H1 (cell line): Measurements from ENCODE around the gene BABAM1. TPM values are rescaled to one million over a fixed set of nuclear protein-coding genes. Genes with fewer than 3 reads are reported as not detected.

Experiments used
- E2F6 ChIP-seq: IDR thresholded peaks from 2 replicates; pipeline ENCODE4 v1.6.1; 2012; ENCODE audit warnings: inconsistent platforms
- HDAC2 ChIP-seq, 2 experiments: fragments of 300-600 bp in 1 of 2; sonication (generic) in 1 of 2; IDR thresholded peaks; 2 replicates each; pipeline ENCODE4 v1.6.1; 2011 to 2012; ENCODE audit warnings: low read depth in 2 of 2, low read length in 2 of 2, mild to moderate bottlenecking in 2 of 2, moderate library complexity in 2 of 2, borderline replicate concordance in 1 of 2, inconsistent platforms in 1 of 2
- KDM5A ChIP-seq: fragments of 200-600 bp; IDR thresholded peaks from 2 replicates; pipeline ENCODE4 v1.7.1; 2012; ENCODE audit warnings: mild to moderate bottlenecking, low read length, inconsistent platforms, mixed read lengths
- POU5F1 ChIP-seq: IDR thresholded peaks from 2 replicates; pipeline ENCODE4 v1.6.1; 2011; ENCODE audit warnings: low read depth, mild to moderate bottlenecking, low read length, moderate library complexity
- RAD21 ChIP-seq, 2 experiments: IDR thresholded peaks in 1 of 2; conservative IDR thresholded peaks in 1 of 2; 2 replicates each; pipeline ENCODE4 v1.6.1; 2011; ENCODE audit warnings: low read depth in 2 of 2, low read length in 2 of 2, improper control_type of control experiment in 1 of 2, inconsistent platforms in 1 of 2, mild to moderate bottlenecking in 1 of 2, moderate library complexity in 1 of 2
- RFX5 ChIP-seq: IDR thresholded peaks from 2 replicates; pipeline ENCODE4 v1.6.1; 2011; ENCODE audit warnings: low read depth, low read length, improper control_type of control experiment, borderline replicate concordance
- SP1 ChIP-seq: IDR thresholded peaks from 2 replicates; pipeline ENCODE4 v1.6.1; 2011; ENCODE audit warnings: low read depth, low read length
- TAF7 ChIP-seq: optimal IDR thresholded peaks from 2 replicates; pipeline ENCODE3; 2011; ENCODE audit warnings: low read depth, mild to moderate bottlenecking, inconsistent platforms, low read length, moderate library complexity, borderline replicate concordance
- ZNF274 ChIP-seq: IDR thresholded peaks from 2 replicates; pipeline ENCODE4 v1.7.0; 2012; ENCODE audit warnings: low read length, borderline replicate concordance; ENCODE audit errors: extremely low read depth
- polyA plus RNA-seq, 7 experiments: library from polyadenylated mRNA; depleted of rRNA in 3 of 7; stranded (reverse) in 5 of 7; unstranded in 2 of 7; fragments of >200 nt in 5 of 7; fragments of 200-250 nt in 2 of 7; gene quantifications; 1 replicate in 5 of 7; 2 replicates in 1 of 7; 4 replicates in 1 of 7; pipeline versions ENCODE4 v1.2.1 to v1.2.3, GENCODE V29; 2011 to 2013; ENCODE audit warnings: missing spikeins in 2 of 7, mixed read lengths in 2 of 7
- total RNA-seq: library from RNA; stranded (reverse); fragmentation: NEBNext Ultra II Directional; extraction: Animal tissue kit (Norgen Biotek cat#: 25700); gene quantifications from 2 replicates; pipeline ENCODE4 v1.2.1, GENCODE V29; 2021
- TF ChIP-seq, protein P1 (sequence below): fragments of 300-600 bp; sonication (generic); IDR thresholded peaks from 2 replicates; pipeline ENCODE4 v1.7.1; 2012; ENCODE audit warnings: low read length, moderate library complexity, mild to moderate bottlenecking, inconsistent platforms; ENCODE audit not compliant: insufficient replicate concordance

Gene BABAM1
- total and polyA plus RNA-seq, 2 of the 8 experiments (the other 6 are each of a cell fraction or from before 2014, with no cell fraction given) = 127 to 133 TPM

DNA sequence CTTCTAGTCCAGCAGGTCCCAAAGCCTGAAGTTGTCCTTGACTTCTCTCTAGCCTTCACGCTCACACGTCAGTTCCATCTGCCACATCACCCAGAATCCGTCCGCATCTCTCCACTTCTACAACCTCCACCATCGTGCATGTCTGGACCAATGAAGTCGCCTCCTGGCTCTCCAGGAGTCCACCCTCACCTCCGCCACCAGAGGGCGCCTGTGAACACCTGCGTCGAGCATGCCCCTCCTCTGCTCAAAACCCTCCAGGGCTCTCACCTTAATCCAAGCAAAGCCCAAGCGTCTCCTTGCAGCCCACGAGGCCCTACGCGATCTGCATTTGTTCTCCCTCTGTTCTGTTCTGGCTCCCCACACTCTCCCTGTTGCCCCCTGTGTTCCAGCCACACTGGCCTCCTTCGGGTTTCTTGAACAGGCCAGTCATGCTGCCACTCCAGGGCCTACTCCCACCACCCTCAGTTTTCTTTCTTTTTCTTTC is 6.4 kb upstream of the BABAM1 start (continued):
- TF ChIP-seq, protein P1, sequence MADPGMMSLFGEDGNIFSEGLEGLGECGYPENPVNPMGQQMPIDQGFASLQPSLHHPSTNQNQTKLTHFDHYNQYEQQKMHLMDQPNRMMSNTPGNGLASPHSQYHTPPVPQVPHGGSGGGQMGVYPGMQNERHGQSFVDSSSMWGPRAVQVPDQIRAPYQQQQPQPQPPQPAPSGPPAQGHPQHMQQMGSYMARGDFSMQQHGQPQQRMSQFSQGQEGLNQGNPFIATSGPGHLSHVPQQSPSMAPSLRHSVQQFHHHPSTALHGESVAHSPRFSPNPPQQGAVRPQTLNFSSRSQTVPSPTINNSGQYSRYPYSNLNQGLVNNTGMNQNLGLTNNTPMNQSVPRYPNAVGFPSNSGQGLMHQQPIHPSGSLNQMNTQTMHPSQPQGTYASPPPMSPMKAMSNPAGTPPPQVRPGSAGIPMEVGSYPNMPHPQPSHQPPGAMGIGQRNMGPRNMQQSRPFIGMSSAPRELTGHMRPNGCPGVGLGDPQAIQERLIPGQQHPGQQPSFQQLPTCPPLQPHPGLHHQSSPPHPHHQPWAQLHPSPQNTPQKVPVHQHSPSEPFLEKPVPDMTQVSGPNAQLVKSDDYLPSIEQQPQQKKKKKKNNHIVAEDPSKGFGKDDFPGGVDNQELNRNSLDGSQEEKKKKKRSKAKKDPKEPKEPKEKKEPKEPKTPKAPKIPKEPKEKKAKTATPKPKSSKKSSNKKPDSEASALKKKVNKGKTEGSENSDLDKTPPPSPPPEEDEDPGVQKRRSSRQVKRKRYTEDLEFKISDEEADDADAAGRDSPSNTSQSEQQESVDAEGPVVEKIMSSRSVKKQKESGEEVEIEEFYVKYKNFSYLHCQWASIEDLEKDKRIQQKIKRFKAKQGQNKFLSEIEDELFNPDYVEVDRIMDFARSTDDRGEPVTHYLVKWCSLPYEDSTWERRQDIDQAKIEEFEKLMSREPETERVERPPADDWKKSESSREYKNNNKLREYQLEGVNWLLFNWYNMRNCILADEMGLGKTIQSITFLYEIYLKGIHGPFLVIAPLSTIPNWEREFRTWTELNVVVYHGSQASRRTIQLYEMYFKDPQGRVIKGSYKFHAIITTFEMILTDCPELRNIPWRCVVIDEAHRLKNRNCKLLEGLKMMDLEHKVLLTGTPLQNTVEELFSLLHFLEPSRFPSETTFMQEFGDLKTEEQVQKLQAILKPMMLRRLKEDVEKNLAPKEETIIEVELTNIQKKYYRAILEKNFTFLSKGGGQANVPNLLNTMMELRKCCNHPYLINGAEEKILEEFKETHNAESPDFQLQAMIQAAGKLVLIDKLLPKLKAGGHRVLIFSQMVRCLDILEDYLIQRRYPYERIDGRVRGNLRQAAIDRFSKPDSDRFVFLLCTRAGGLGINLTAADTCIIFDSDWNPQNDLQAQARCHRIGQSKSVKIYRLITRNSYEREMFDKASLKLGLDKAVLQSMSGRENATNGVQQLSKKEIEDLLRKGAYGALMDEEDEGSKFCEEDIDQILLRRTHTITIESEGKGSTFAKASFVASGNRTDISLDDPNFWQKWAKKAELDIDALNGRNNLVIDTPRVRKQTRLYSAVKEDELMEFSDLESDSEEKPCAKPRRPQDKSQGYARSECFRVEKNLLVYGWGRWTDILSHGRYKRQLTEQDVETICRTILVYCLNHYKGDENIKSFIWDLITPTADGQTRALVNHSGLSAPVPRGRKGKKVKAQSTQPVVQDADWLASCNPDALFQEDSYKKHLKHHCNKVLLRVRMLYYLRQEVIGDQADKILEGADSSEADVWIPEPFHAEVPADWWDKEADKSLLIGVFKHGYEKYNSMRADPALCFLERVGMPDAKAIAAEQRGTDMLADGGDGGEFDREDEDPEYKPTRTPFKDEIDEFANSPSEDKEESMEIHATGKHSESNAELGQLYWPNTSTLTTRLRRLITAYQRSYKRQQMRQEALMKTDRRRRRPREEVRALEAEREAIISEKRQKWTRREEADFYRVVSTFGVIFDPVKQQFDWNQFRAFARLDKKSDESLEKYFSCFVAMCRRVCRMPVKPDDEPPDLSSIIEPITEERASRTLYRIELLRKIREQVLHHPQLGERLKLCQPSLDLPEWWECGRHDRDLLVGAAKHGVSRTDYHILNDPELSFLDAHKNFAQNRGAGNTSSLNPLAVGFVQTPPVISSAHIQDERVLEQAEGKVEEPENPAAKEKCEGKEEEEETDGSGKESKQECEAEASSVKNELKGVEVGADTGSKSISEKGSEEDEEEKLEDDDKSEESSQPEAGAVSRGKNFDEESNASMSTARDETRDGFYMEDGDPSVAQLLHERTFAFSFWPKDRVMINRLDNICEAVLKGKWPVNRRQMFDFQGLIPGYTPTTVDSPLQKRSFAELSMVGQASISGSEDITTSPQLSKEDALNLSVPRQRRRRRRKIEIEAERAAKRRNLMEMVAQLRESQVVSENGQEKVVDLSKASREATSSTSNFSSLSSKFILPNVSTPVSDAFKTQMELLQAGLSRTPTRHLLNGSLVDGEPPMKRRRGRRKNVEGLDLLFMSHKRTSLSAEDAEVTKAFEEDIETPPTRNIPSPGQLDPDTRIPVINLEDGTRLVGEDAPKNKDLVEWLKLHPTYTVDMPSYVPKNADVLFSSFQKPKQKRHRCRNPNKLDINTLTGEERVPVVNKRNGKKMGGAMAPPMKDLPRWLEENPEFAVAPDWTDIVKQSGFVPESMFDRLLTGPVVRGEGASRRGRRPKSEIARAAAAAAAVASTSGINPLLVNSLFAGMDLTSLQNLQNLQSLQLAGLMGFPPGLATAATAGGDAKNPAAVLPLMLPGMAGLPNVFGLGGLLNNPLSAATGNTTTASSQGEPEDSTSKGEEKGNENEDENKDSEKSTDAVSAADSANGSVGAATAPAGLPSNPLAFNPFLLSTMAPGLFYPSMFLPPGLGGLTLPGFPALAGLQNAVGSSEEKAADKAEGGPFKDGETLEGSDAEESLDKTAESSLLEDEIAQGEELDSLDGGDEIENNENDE = no peak
- peak; percentile 35; the same call in 1 of the 2 replicates for TF ChIP-seq SP1
- TF ChIP-seq TAF7 = no peak
- peak; percentile 62 for TF ChIP-seq E2F6
- TF ChIP-seq RFX5 = no peak
- no peak for TF ChIP-seq KDM5A
- TF ChIP-seq ZNF274 = no peak
- no peak for TF ChIP-seq HDAC2 (IDR thresholded peaks at IDR 0.05; ENCODE audit: borderline replicate concordance in 1 of 2, low read depth in 2 of 2, low read length in 2 of 2)
- TF ChIP-seq POU5F1 = no peak
- TF ChIP-seq RAD21 (IDR thresholded peaks at IDR 0.05 in 1 of 2, conservative IDR thresholded peaks at IDR 0.05 in 1 of 2; ENCODE audit: low read depth in 2 of 2, low read length in 2 of 2) = peak; percentile 53 to 71; a peak in 3 of 4 replicates
